NOMO-1 (cell line): ENCODE measurements around the gene ZDHHC11.

Source experiments
- DNase-seq, 2 experiments: peaks; one replicate each; lab custom pipeline; 2025; ENCODE audit not compliant: unreplicated experiment in 2 of 2; lab: John Stamatoyannopoulos, UW

Gene ZDHHC11

GRCh38 chr5:850511-851006, at the start of gene ZDHHC11:
Gene ZDHHC11, minus strand, starts transcription at chr5:850986. Its CDS starts 384 bp downstream, at chr5:850602.
- DNase-seq = no peak

DNA sequence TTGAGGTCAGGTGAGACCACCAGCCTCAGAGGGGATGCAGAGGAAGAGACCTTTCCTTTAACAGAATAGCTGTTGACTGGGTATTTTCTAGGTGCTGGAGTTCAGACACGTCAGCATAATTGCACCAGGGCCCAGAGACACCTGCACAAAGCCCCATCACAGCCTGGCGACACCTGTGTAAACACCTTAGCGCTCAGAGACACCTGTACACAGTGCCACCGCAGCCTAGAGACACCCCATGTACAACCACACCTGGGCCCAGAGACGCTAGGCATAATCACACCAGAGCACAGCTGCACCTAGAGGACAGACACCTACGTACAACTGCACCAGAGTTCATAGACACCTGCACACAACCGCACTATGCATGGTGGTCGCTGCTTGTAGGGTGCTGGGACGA, 42.9 kb upstream of the ZDHHC11 start:
- no peak for DNase-seq

DNA sequence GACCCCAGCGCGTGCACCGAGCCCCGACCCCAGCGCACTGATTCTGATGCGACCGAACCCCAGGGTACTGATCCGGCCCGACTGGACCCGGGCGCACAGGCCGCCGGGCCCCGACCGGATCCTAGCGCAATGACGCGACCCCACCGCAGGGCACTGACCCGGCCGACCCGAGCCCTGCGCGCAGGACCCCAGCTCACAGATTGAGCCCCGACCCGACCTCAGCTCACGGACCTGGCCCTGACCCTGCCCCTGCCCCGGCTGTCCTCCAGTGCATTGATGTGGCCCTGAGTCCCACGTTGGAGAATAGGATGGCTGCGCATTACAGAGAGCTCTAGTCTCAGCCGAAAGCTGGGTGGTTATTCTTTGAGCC, 42.3 kb upstream of the ZDHHC11 start:
- peak in 1 of 2 experiments; percentile 17 for DNase-seq

- peak; percentile 94 to 98 for DNase-seq
These were observed 41.8 kb upstream of the ZDHHC11 start, which contains the start of the genes BRD9 and TRIP13 for GRCh38 chr5:892394-893136. Gene BRD9, minus strand, starts transcription at chr5:892801. Its CDS starts 144 bp downstream, at chr5:892657. Gene TRIP13, plus strand, starts transcription at chr5:892884. Its CDS starts 115 bp downstream, at chr5:892999.

DNA sequence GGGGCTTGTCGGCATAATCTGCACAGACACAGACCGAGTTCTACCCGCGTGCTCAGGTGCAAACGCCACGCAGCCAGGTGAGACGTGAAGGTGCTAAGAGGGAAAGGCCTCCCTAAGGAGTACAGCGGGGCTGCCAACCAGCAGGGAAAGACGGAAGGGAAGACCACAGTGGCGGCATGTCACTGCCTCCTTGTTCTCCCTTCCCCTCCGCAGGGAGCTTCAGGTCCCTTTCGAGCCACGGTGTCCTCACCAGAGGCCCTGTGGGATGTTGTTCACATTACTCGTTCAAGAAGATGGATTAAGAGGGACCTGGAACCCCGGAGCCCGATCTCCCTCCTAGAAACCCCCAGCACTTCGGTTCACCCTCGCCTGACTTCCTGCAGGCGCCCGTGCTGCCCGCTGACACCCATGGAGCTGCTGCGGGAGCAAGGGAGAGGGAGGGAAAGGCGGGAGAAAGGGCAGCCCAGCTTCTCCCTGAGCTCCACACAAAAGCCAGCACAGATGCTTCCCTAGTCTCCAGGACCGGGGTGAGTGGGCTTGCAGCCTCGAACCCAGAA, 41.1 kb upstream of the ZDHHC11 start:
- peak; percentile 48 to 50 for DNase-seq

- peak; percentile 48 to 73 for DNase-seq
These were observed 40.5 kb upstream of the ZDHHC11 start for GRCh38 chr5:891117-891836.

GRCh38 chr5:889075-889710, 38.4 kb upstream of the ZDHHC11 start:
- DNase-seq = no peak

DNA sequence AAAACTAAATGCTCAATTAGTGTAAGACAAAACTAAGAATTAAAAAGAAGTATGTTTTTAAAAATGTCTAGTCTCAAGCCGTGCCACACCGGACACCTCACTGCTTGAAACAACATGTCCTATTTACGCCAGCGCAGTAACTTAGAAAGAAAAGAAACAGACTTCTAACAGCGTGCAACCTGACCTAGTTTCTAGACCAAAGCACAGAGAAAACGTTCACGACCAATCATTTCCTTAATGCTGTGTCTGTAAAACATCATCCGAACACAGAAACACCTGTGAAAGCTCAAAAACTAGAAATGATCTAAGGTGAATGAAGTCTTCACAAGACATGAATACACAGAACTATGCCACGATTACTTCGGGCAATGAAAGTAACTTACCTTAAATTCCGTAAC, 37.9 kb upstream of the ZDHHC11 start:
- DNase-seq = no peak

GRCh38 chr5:887947-888637, 37.3 kb upstream of the ZDHHC11 start:
- no peak for DNase-seq

GRCh38 chr5:886716-887325, 36.0 kb upstream of the ZDHHC11 start:
- DNase-seq = no peak

DNA sequence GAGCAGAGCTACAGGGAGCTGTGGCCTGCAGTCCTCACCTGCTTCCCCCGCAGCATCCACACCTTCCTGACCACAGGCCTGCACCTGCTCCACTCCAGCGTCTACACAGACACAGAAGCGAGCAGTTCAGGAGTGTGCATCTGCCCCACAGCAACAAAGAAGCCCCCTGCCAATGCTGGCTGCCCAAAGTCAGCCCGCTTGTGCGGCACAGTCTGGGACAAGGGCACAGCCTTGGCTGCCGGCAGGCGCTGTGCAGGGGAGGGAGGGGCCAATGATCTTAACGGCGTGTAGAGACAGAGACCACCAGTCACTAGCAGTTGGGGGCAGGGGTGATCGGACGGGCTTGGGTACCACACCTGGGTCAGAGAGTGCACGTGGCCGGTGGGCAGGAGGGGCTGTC, 35.2 kb upstream of the ZDHHC11 start:
- no peak for DNase-seq

- no peak for DNase-seq
These were observed 34.7 kb upstream of the ZDHHC11 start for GRCh38 chr5:885529-885928.

DNA sequence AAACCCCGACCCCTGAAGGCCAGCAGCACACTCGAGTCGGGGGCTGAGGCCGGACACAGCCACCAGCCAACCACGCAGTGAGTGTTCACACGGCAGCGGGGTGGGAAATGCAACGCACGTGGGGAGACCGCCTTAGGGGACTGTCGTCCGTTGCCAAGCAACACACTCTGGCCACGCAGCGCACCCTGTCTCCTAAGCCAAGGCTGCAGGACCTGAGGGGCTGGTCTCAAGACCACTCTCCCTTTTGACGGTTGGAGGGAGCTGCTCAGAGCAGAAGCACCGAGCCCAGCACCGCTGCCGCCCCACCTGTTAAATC, 34.3 kb upstream of the ZDHHC11 start:
- DNase-seq = no peak

- DNase-seq = no peak
These were observed 33.8 kb upstream of the ZDHHC11 start for GRCh38 chr5:884345-885126.

DNA sequence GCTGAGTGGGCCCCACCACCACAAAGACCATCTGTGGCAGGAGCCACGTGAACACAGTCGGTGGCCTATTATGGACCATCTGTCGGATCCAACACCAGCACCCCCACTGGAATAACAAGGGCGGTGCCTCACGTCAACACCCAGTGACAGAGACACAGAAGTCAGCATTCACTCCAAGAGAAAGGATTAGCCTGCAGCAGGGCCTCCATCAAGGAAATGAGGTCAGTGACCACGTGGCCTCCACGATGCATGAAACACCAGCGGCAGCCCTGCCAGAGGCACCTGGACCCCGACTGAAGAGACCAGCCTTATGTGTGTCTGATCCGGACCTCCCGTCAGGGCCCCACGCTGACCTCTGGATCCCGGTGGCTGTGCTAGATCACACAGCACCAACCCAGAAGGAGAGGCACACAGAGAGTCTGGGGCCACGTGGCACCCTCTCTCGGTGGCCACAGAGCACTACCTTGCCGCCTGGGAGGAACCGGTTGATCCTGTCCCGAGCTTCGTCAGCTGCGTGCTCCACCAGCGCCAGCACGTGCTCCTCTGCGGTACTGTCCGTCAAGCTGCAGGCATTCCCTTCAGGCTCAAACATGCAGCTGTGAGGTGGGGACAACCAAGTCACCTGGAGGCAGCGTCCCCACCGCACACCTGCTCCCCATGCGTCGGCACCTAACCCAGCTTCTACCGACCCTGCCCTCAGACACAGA, 32.8 kb upstream of the ZDHHC11 start:
- no peak for DNase-seq

DNA sequence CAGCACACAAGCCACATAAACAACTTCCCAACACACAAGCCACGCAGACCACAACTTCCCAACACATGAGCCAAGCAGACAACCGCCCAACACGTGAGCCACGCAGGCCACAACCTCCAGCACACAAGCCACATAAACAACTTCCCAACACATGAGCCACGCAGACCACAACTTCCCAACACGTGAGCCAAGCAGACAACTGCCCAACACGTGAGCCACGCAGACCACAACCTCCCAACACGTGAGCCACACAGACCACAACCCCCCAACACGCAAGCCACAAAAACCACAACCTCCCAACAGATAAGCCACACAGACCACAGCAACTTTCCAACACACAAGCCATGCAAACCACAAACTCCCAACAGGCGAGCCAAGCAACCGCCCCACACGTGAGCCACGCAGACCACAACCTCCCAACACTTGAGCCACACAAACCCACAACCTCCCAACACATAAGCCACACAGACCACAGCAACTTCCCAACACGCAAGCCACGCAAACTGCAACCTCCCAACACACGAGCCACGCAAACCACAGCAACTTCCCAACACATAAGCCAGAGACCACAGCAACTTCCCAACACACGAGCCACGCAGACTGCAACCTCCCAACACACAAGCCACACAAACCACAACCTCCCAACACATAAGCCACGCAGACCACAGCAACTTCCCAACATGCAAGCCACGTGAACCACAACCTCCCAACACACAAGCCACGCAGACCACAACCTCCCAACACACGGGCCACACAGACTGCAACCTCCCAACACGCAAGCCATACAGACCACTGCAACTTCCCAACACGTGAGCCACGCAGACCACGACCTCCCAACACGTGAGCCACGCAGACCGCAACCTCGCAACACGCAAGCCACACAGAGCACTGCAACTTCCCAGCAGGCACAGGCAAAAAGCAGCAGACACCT, 31.7 kb upstream of the ZDHHC11 start:
- DNase-seq = no peak

GRCh38 chr5:881551-881935, 30.8 kb upstream of the ZDHHC11 start:
- no peak for DNase-seq
